Parathyroid adenoma (tissue), 2 donors: ENCODE measurements around the gene MRPL4.
"Not testable (repeated sequence)": the region's sequence is repeated elsewhere in the genome, so short reads cannot be mapped to it uniquely, and the experiment has no call there.

Experiments used
- H2AFZ ChIP-seq: fragments of 300-600 bp; sonication (generic); one replicate; pipeline ENCODE4 v1.7.0; 2017; ENCODE audit warnings: antibody characterized with exemption, mild to moderate bottlenecking
- H3K27ac ChIP-seq: fragments of 300-600 bp; sonication (generic); one replicate; pipeline ENCODE4 v1.7.0; 2017
- H3K27me3 ChIP-seq: fragments of 300-600 bp; sonication (generic); one replicate; pipeline ENCODE4 v1.7.0; 2017; ENCODE audit warnings: low read length; ENCODE audit not compliant: control insufficient read depth, insufficient read depth
- H3K36me3 ChIP-seq: fragments of 300-600 bp; sonication (generic); one replicate; pipeline ENCODE4 v1.7.0; 2017; ENCODE audit warnings: low read length; ENCODE audit not compliant: control insufficient read depth, insufficient read depth
- H3K4me1 ChIP-seq: fragments of 300-600 bp; sonication (generic); one replicate; pipeline ENCODE4 v1.7.0; 2017; ENCODE audit warnings: control low read depth
- H3K4me2 ChIP-seq: fragments of 300-600 bp; sonication (generic); one replicate; pipeline ENCODE4 v1.7.0; 2017; ENCODE audit warnings: low read length
- H3K4me3 ChIP-seq: fragments of 300-600 bp; sonication (generic); one replicate; pipeline ENCODE4 v1.7.0; 2017; ENCODE audit warnings: low read depth, low read length
- H3K79me2 ChIP-seq: fragments of 300-600 bp; sonication (generic); one replicate; pipeline ENCODE4 v1.7.0; 2017; ENCODE audit warnings: control low read depth
- H3K9ac ChIP-seq: fragments of 300-600 bp; sonication (generic); one replicate; pipeline ENCODE4 v1.7.0; 2017; ENCODE audit warnings: mild to moderate bottlenecking
- H3K9me3 ChIP-seq: fragments of 300-600 bp; sonication (generic); one replicate; pipeline ENCODE4 v1.7.0; 2017; ENCODE audit warnings: low read length; ENCODE audit not compliant: control insufficient read depth
- CTCF ChIP-seq: fragments of 300-600 bp; sonication (generic); IDR thresholded peaks from one replicate; pipeline ENCODE4 v1.7.0; 2017; ENCODE audit warnings: antibody characterized with exemption, mild to moderate bottlenecking
- donor health status: primary hyperparathyroidism.

The MRPL4 gene

GRCh38 chr19:10230861-10231611 is 21.0 kb upstream of the MRPL4 start, which contains the start of gene S1PR2:
TSS of gene S1PR2 (minus strand) at chr19:10231331. CDS start at chr19:10224905, 6,426 bp downstream.
- Histone ChIP-seq H3K9me3 (no peaks in the 10 kb centered on the region), H3K36me3 (no peaks in the 10 kb centered on the region), H3K4me3 (peak within 1 kb of the TSS; percentile 90), H3K27me3 (no peaks in the 10 kb centered on the region), H3K4me2 (peak within 1 kb of the TSS; percentile 91), H2AFZ (peak within 1 kb of the TSS; percentile 92), H3K9ac (peak within 1 kb of the TSS; percentile 78), H3K79me2 (no peaks in the 10 kb centered on the region), H3K27ac (peak within 1 kb of the TSS; percentile 52), H3K4me1 (peaks cover 11% of the 10 kb centered on the region)
- TF ChIP-seq CTCF: no peak

GRCh38 chr19:10231612-10232228 is 20.3 kb upstream of the MRPL4 start:
- H3K9me3 ChIP-seq: no peaks in the 10 kb centered on the region
- peak overlapping the region; percentile 90 for H3K4me3 ChIP-seq
- H3K9ac ChIP-seq: no peak overlapping the region
- H3K36me3 ChIP-seq: no peaks in the 10 kb centered on the region
- no peaks in the 10 kb centered on the region for H3K27me3 ChIP-seq
- H3K79me2 ChIP-seq: no peaks in the 10 kb centered on the region
- no peak for TF ChIP-seq CTCF
- peaks cover 11% of the 10 kb centered on the region for H3K4me1 ChIP-seq
- peak overlapping the region; percentile 91 for H3K4me2 ChIP-seq
- H3K27ac ChIP-seq: peak overlapping the region; percentile 52
- H2AFZ ChIP-seq: peak overlapping the region; percentile 92

- Histone ChIP-seq H2AFZ (no peak overlapping the region), H3K27ac (no peak overlapping the region), H3K4me1 (peaks cover 11% of the 10 kb centered on the region), H3K79me2 (no peaks in the 10 kb centered on the region), H3K4me2 (no peak overlapping the region), H3K36me3 (no peaks in the 10 kb centered on the region), H3K9ac (no peak overlapping the region), H3K9me3 (no peaks in the 10 kb centered on the region), H3K27me3 (no peaks in the 10 kb centered on the region), H3K4me3 (no peak overlapping the region)
- TF ChIP-seq CTCF: no peak
These were observed 18.1 kb upstream of the MRPL4 start for GRCh38 chr19:10233946-10234345.

- no peak overlapping the region for H3K4me2 ChIP-seq
- no peak overlapping the region for H3K9ac ChIP-seq
- H3K9me3 ChIP-seq: no peaks in the 10 kb centered on the region
- no peak overlapping the region for H2AFZ ChIP-seq
- no peaks in the 10 kb centered on the region for H3K79me2 ChIP-seq
- TF ChIP-seq CTCF: no peak
- no peak overlapping the region for H3K27ac ChIP-seq
- peaks cover 7% of the 10 kb centered on the region for H3K4me1 ChIP-seq
- no peak overlapping the region for H3K4me3 ChIP-seq
- H3K36me3 ChIP-seq: no peaks in the 10 kb centered on the region
- H3K27me3 ChIP-seq: no peaks in the 10 kb centered on the region
These were observed 17.0 kb upstream of the MRPL4 start for GRCh38 chr19:10235003-10235402.

GRCh38 chr19:10235409-10235808 is 16.6 kb upstream of the MRPL4 start:
- not testable (repeated sequence) for H3K36me3 ChIP-seq, H3K79me2 ChIP-seq, H3K4me2 ChIP-seq, H3K4me1 ChIP-seq, H3K9me3 ChIP-seq, H3K9ac ChIP-seq, H3K27me3 ChIP-seq
- Histone ChIP-seq H3K27ac (peak overlapping the region; percentile 56), H2AFZ (peak overlapping the region; percentile 98), H3K4me3 (peak overlapping the region; percentile 40)
